Islet of Langerhans (tissue), 1 donor: ENCODE measurements around the gene TENT4B.
"Not testable (repeated sequence)": the region's sequence is repeated elsewhere in the genome, so short reads cannot be mapped to it uniquely, and the experiment has no call there.

Experiments
- FAIRE-seq: peaks from one replicate; lab custom pipeline; 2011; peaks lifted over from hg19 to GRCh38; lab: Jason Lieb, UNC

TENT4B gene

DNA sequence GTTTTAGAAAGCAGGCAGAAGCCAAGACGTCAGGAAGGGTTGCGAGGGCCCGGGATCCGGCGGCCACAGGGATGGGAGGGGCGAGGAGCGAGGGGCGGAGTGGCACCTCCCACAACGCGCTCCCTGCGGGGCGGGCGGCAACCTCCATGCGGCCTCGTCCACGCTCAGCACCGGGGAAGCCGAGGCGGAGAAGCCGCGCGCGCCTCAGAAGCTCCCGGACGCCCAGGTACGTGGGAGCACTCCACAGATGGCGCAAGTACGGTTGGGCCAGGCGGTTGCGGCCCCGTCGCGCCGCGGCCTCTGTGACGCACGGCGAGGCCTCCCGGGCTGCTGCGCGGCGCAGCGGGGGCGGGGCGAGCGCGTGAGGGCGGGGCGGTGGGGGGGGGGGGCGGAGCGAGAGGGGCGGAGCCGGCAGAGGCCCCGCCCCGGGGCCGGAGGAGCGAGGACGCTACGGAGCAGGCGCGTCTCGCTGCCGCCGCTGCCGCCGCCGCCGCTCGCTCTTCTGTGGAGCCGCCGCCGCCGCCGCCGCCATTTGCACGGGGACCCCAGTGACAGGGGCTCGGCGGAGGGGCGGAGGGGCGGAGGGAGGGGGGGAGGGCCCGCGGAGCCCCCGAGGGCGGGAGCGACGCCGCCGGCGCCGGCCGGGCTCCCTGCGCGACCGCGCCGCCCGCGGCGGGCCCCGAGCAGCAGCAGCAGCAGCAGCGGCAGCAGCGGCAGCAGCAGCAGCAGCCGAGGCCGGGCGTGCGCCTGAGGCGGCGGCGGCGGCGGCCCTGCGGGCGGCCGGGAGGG is at the start of gene TENT4B:
TSS of gene TENT4B (plus strand) at position 500 of the 789 bp plus-strand sequence. CDS start 316 bp downstream, outside the sequence.
- no peak for FAIRE-seq

DNA sequence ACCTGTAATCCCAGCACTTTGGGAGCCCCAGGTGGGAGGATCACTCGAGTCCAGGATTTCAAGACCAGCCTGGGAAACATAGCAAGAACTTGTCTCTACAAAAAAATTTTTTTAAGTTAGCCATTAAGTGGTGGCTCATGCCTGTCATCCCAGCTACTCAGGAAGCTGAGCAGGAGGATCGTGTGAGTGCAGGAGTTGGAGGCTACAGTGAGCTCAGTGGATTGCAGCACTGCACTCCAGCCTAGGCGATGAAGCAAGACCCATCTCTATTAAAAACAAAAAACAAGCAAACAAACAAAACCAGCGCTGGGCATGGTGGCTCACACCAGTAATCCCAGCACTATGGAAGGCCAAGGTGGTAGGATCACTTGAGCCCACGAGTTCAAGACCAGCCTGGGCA is 49.3 kb upstream of the TENT4B start:
- FAIRE-seq, result no peak

DNA sequence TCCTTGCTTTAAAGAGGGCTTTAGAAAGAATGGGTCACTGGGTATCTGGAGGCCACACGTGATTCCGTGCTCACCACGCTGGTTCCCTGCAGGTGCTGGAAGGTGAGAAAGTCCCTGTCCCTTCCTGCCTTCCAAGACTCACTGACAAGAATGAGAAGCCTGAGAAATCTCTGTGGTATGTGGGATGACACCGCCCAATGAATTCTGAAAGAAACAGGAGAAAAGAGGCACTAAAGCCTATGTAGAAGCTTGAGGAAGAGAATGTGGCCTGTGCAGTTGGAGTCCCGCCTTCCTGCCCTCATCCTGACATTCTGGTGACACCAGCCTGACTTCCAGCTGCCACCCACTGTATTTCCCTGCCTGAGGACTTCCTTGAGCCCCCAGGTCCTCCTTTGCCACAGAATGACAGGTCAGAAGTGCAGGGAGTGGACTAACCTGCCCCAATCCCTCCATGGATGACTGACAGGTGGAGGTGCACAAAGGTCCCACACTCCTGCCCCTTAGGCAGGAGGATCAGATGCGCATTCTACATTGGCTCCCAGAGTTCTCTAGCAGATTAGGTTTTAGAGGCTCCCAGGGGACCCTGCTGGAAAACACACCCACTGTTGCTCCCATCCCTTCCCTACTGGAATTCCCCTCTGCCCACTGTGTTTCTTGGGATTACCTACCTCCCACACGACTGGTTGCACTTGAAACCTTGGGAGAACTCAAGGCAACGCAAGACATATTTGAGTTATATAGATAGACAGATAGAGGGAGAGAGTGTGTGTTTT is 38.6 kb upstream of the TENT4B start:
- FAIRE-seq, result no peak

DNA sequence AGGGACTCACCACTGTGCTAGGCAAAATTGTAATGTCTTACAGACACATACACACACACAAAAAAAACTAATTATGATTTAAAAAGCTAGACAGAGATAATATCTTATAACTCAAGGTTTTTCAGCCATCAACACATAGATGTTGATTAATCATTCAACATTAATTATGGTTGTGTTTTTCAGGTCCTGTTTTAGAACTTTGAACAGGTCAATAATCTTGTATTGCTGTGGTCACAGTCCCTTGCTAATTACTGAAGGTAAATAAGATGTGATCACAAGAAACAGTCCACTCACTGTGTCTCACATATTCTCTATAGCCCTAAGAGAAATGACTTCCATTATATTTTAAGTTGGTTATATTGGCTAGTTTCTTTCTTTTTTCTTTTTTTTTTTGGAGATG is 32.4 kb upstream of the TENT4B start:
- no peak for FAIRE-seq

DNA sequence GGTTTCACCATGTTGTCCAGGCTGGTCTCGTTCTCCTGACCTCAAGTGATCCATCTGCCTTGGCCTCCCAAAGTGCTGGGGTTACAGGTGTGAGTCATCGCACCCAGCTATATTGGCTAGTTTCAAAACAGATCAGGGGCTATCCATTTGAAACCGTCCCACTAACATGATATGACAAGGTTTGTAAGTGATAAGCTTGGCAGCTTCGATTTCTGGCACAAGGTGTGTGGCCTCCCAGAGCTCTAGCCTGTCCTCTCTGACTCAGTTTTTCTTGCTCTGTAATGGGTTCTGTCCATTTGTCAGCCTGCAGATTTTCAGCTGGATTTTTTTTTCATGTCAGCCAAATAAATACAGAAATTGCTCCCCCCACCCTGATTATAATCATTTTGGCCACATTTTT is 31.8 kb upstream of the TENT4B start:
- no peak for FAIRE-seq

DNA sequence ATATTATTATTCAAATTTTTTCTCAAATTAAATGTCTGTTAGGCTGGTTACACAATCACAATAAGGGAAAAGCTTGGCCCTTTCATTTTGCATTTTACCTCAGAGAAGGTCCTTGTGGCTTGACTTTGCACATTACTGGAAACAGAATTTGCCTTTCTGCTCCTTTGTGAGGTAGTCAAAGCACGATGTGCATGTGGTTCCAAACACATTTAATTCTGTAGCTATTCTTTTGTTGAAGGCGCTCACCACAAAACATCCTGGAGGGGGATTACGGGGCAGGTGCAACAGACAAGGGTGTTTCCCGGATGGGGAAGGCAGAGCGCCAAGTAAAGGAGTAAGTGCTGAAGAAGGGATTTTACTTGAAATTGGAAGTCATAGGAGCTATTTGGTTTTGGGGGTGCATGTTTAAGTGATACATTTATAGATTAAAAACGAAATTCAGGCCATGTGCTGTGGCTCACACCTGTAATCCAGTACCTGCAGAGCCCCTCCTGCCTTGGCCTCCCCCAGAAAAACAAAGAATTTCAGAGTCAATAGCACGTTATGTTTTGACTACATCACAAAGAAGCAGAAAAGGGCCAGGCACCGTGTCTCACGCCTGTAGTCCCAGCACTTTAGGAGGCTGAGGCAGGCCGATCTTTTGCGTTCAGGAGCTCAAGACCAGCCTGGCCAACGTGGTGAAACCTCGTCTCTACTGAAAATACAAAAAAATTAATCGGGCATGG is 31.2 kb upstream of the TENT4B start:
- FAIRE-seq, result no peak

DNA sequence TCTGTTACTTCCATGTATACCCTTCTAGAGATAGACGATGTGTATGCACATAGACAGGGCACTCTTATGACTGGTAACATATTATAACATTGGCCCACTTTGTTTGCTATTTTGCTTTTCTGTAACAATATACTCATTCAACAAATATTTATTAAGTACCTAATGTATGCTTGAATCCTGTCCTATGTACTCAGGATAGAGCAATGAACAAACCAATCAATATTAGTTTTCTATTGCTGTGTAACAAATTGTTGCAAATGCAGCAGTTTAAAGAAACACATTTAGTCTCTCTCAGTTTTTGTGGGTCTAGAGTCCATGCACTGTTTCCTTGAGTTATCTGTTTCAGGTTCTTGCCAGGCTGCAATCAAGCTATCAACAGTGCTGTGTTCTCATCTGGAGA is 29.7 kb upstream of the TENT4B start:
- no peak for FAIRE-seq

DNA sequence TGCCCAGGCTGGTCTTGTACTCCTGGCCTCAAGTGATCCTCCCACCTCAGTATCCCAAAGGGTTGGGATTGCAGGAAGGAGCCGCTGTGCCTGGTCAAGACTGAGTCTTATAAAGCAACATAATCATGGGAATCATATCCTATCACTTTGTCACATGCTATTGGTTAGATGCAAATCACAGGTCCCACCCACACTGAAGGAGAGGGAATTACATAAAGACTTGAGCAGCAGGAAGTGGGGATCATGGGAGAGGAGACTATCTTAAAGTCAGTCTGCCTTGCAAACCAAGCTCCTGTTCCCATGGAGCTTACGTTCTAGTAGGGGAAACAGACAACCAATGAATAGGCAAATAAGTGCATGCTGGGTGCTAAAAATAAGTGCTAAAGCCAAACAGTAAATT is 28.3 kb upstream of the TENT4B start:
- FAIRE-seq, result no peak

DNA sequence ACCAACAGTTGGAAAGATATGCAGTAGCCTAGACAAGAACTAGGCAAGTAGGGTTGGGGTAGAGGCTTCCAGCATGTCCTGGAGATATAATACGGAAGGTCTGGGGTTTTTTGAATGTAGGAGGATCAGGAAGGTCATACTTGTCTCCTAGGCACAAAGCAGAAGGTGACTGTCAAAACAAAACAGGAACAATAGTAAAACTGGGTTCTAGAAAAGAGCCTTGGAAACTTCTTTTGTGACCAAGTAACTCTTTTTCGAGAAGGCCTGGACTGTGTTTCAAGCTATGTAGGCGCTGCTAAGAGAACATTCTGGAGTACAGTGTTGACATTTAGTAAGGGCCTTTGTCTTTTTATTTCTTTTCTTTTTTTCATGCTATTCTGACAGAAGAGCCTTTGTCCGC is 26.9 kb upstream of the TENT4B start:
- no peak for FAIRE-seq

DNA sequence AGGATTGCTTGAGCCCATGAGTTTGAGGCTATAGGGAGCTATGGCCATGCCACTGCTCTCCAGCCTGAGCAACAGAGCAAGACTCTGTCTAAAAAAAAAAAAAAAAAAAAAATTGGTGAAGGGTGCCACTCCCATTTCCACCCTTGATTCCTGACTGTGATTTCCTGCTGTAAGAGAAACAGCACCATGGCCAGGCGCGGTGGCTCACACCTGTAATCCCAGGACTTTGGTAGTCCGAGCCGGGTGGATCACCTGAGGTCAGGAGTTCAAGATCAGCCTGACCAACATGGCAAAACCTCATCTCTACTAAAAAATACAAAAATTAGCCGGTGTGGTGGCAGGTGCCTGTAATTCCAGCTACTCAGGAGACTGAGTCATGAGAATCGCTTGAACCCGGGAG is 20.5 kb upstream of the TENT4B start:
- not testable (repeated sequence) for FAIRE-seq

DNA sequence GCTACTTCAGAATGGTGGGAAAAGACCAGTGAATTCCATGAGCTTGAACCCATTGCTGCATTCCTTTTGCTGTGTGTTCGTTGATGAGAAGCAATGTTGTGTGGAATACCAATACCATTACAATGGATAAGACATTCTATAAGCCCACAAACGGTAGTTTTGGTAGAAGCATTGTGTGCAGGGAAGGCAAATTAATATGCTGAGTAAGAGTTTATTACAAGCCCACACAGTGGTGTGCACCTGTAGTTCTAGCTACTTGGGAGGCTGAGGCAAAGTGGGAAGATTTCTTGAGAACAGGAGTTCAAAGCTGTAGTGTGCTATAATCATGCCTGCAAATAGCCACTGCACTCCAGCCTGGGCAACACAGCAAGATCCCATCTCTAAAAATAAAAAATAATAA is 19.9 kb upstream of the TENT4B start:
- FAIRE-seq, result no peak

DNA sequence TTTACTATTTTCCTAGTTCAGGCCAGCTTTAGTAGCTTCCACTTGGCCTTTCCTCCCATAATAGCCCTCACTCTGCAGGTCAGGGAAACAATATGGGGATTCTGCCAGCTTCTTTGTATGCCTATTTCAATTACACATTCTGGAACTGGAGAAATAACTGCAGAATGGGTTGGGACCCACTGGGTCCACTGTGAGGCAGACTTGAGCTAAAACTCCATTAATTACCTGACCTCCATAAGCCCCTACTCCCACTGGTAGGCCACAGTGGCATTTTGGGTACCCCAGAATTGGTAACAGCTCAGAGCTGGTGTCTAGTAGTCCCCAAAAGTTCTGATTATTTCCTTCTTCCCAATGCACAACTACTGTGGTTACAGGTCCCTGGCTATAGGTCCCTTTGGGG is 16.7 kb upstream of the TENT4B start:
- no peak for FAIRE-seq

DNA sequence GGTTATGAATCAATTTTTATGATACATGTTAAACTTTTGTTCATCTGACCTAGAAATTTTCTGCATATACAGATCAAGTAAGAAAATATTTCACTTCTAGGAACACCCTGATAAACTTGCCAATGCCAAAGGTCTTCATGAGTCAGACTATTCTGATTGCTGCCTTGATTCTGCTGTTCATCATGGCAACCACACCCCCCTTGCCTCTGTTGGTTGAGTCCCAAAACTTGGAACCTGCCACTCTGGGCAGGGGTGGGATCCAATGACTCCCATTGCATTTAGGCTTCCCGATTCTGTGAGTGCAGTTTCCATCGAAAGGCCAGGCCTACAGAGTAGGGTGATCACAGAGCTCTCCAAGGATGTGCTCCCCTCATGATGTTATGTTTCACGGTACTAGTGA is 15.8 kb upstream of the TENT4B start:
- FAIRE-seq, result no peak

DNA sequence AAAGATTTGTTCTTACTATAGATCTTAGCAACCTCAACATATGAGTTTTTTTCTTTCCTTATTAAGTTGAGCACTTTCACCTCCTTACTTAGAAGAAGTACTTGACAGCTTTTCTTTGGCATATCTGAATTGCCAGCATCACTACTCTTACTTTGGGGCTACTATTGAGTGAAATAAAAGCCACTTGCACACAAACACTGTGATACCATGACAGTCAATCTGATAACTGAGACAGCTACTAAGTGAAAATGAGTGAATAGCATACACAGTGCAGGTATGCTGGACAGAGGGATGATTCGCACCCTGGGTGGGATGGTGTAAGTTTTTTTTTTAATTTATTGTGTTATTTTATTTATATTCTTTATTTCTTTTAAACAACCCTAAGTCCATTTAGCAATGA is 13.5 kb upstream of the TENT4B start:
- no peak for FAIRE-seq

DNA sequence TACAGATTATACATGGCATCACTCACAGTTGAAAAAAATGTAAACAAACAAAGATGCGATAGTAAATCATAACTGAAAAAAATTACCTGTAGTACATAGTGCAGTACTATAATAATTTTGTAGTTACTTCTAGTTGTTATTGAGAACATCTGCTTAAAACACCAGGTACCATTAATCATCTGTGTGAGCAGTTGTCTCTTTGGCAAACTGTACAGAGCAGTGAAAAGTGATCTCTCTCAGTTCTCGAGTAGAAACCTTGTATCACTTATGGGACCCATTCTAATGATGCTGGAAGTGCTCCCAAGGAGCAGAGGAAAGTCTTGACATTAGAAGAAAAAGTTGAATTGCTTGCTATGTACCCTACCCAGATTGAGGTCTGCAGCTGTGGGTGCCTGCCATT is 8.9 kb upstream of the TENT4B start:
- no peak for FAIRE-seq

DNA sequence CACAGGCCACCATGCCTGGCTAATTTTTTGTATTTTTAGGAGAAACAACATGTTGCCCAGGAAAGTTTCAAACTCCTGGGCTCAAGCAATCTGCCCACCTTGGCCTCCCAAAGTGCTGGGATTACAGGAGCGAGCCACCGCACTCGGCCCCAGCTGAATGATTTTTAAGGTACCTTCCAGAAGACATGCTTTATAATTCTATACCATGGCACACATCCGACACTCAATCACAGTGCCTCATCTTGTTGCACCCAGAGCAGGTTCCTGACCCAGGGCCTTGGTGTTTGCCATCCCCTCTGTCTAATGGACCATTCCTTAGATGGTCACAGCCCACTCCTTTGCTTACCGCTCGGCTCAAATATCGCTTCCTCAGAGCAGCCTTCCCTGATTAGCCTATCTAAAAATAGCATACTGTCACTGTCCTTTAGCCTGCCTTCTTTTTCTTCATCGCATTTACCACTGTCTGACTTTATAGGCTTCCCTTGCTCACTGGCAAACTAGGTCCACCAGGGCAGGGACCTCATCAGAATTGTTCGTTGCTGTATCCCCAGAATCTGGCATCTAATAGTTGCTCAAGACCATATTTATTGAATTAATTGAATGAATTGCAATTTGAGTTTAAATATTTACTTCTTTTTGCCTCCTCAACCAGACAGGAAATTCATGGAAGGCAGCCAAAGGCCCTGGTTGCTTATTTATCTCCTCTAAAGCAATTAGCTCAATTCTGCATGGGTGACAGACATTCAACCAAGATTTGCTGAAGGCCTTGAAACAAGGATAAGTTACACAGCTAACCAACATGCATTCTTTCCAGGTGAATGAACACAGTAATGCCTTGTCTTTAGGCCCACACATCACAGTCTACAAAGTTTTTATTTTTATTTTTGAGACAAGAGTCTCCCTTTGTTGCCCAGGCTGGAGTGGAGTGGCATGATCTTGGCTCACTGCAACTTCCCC is 6.3 kb upstream of the TENT4B start:
- no peak for FAIRE-seq

DNA sequence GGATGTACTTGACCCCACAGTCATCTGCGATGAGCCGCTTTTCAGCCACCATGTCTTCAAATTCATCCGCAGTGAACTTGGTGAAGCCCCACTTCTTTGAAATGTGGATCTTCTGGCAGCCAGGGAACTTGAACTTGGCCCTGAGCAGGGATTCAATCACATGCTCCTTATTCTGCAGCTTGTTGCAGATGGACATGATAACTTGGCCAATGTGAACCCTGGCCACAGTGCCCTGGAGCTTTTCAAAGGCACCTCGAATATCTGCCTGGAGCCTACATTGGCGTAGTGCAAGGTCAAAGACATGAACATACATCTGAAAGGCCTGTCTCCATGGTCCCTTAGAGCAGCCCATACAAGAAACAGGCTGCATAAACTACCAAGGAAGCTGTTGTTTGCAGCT is 1.8 kb upstream of the TENT4B start:
- FAIRE-seq, result no peak

DNA sequence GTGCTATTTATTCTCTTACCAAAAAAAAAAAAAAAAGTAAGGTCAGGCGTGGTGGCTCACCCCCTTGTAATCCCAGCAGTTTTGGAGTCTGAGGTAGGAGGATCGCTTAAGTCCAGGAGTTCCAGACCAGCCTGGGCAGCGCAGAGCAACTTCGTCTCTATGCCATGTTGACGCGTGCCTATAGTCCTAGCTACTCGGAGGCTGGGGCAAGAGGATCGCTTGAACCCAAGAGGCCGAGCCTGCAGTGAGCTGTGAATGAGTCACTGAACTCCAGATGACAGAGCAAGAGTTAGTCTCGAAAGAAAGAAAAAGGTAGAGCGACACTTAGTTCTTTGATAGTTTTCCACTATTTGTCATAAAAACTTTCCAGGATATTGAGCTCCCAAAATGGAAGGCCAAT is 1.4 kb upstream of the TENT4B start:
- FAIRE-seq, result no peak

DNA sequence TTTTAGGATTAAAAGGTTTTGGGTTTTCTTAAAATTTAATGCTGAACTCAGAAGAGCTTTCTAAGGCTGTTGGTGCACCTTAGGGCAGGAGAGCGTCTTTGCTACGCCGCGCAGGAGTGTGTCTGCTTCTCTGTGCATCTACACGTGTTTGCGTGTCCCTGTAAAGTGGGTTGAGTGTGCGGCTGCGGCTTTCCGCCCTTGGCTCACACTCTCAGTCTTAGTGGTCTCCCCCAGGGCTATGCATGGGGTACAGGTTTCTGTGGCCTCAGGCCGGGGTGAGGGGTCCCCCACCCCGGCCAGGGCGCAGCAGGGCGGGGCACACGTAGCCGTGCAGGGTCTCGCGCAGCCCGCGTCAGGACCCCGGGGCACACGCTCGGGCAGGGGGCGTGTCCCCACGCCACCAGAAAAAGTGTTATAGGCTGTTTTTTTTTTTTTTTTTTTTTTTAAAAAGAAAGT is 727 bp upstream of the TENT4B start:
- FAIRE-seq, result no peak

DNA sequence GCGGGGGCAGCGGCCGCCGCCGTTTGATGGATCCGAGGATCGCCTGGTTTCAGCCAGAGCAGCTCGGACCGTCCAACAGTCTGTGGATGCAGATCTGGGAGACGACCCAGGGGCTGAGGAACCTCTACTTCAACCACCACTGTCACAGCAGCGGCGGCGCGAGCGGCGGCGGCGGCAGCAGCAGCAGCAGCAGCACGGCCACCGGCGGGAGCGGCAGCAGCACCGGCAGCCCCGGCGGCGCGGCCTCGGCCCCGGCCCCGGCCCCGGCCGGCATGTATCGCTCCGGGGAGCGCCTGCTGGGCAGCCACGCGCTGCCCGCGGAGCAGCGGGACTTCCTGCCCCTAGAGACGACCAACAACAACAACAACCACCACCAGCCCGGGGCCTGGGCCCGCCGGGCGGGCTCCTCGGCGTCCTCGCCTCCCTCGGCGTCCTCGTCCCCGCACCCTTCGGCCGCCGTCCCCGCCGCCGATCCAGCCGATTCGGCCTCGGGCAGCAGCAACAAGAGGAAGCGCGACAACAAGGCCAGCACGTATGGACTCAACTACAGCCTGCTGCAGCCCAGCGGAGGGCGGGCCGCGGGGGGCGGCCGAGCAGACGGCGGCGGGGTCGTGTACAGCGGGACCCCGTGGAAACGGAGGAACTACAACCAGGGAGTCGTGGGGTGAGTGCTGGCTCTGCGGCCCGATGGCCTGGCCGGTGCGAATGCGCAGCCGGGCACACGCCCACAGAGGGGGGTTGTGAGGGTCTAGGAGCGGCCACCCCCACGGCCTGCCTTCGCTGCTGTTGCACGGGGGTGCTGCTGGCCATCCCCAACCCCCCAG is 702 bp downstream of the TENT4B start:
- no peak for FAIRE-seq

DNA sequence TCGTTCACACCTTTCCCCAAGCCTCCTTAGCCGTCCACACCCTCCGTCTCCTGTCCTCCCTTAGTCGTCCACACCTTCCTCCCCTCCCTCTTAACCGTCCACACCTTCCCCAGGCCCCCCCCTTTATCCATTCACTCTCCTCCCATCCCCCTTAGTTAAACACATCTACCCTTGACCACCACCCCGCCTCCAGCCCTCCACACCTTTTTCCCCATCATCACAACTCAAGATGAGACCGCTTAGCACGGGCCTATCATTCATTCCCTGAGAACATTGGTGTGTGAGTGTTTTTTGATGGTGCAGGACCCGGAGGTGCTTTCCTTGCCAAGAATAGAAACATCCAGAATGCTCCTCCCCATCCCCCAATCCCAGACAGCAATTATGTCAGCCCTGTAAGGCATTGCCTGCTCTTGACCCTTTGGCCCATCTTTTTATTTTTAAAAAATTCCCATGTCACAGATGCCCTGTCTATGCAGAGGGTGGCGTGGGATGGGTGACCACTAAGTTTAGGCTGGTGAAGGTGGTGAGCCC is 1.4 kb downstream of the TENT4B start:
- no peak for FAIRE-seq
